ENCODE data around the gene BDKRB1. TPM values are rescaled to one million over a fixed set of nuclear protein-coding genes. Genes with fewer than 3 reads are reported as not detected.

Gene BDKRB1
- polyA plus RNA-seq, 3 donors: not detected

DNA sequence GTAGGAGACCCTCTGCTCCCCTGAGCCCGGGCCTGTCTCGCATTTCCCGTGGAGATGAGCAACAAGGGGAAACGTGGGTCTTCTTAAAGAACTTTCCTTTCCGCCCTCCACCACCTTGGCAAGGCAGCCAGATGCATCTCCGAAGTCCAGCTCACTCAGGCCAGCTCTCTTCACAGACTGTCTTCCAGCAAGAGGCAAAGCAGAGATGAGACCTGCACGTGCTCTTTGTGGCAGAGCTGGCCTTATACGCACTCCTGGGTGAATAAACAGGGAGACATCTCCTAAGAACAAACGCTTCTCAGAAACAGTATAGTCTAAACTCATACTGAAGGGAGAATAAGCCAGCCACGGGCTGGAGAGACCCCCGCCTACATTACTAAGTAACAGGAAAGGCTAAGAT is 1.3 kb upstream of the BDKRB1 start:
- H3K9me3 ChIP-seq (replicated peaks in 1 of 2; ENCODE audit: control insufficient read depth in 1 of 2, insufficient read depth in 1 of 2, low read length in 2 of 2): no peaks in the 10 kb centered on the region
- H3K4me1 ChIP-seq (ENCODE audit: control insufficient read depth in 1 of 2, insufficient read depth in 2 of 2, low read length in 2 of 2): peaks cover 2 to 3% of the 10 kb centered on the region in 2 donors
- H2AFZ ChIP-seq (ENCODE audit: insufficient read depth, low read depth, low read length, poor library complexity, severe bottlenecking): no peak overlapping the region
- no peak overlapping the region for H3K27ac ChIP-seq (ENCODE audit: low read depth in 1 of 2, low read length in 2 of 2)
- no peak overlapping the region for H3K9ac ChIP-seq (ENCODE audit: insufficient read depth, low read length, poor library complexity, severe bottlenecking)
- H3K27me3 ChIP-seq (ENCODE audit: control insufficient read depth in 2 of 2, insufficient read depth in 2 of 2, low read length in 2 of 2): no peaks in the 10 kb centered on the region
- no peaks in the 10 kb centered on the region for H4K20me1 ChIP-seq (ENCODE audit: insufficient read depth, low read length)
- Mint-ChIP-seq H3K27ac (no peak overlapping the region), H3K4me1 (peaks cover 4% of the 10 kb centered on the region), H3K27me3 (ENCODE audit: low read depth in 3 of 3) (peaks cover 3 to 27% (median 13%) of the 10 kb centered on the region in 3 donors), H3K36me3 (no peaks in the 10 kb centered on the region), H3K9me3 (peaks cover 0 to 2% (median 0%) of the 10 kb centered on the region in 7 donors), H3K4me3 (no peak overlapping the region)
- H3K4me2 ChIP-seq (replicated peaks; ENCODE audit: extremely low read depth, low read length, poor library complexity, severe bottlenecking): no peak overlapping the region
- TF ChIP-seq, protein P1, sequence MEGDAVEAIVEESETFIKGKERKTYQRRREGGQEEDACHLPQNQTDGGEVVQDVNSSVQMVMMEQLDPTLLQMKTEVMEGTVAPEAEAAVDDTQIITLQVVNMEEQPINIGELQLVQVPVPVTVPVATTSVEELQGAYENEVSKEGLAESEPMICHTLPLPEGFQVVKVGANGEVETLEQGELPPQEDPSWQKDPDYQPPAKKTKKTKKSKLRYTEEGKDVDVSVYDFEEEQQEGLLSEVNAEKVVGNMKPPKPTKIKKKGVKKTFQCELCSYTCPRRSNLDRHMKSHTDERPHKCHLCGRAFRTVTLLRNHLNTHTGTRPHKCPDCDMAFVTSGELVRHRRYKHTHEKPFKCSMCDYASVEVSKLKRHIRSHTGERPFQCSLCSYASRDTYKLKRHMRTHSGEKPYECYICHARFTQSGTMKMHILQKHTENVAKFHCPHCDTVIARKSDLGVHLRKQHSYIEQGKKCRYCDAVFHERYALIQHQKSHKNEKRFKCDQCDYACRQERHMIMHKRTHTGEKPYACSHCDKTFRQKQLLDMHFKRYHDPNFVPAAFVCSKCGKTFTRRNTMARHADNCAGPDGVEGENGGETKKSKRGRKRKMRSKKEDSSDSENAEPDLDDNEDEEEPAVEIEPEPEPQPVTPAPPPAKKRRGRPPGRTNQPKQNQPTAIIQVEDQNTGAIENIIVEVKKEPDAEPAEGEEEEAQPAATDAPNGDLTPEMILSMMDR (IDR thresholded peaks at IDR 0.05): no peak
- intact Hi-C loops (cut with micrococcal nuclease): no loop called here
- H3K36me3 ChIP-seq (replicated peaks in 1 of 2; ENCODE audit: control insufficient read depth in 1 of 2, insufficient read depth in 2 of 2, low read length in 2 of 2): no peaks in the 10 kb centered on the region
- DNase-seq: no peak
- no peak overlapping the region for H3K4me3 ChIP-seq (replicated peaks in 1 of 3; ENCODE audit: low read depth in 2 of 3, low read length in 3 of 3)
- 78% methylated on average over 6 of the region's 11 CpGs for WGBS (ENCODE audit: insufficient coverage)
- no peaks in the 10 kb centered on the region for H3K79me2 ChIP-seq (ENCODE audit: insufficient read depth, low read length)

DNA sequence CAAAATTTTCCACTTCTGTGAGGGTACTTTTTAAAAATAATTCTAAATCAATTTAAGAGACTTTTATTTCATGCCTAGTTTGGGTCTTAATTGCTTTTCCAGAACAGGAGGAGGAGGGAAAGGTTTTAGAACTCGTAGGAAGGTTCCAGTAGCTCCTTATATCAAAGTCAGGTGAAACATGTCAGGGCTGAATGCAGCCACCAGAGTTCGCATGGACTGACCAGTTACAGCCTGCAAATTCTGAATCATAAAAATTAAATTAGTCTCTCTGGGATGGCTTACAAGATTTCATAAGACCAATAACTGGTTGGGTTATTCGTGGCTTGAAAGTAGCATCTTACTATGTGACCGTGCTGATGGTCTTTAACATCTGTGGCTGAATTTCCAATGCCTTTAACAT is 397 bp downstream of the BDKRB1 start:
- H3K27ac Mint-ChIP-seq: no peak overlapping the region
- no peak overlapping the region for H3K4me3 Mint-ChIP-seq
- Histone ChIP-seq H3K9me3 (replicated peaks in 1 of 2; ENCODE audit: control insufficient read depth in 1 of 2, insufficient read depth in 1 of 2, low read length in 2 of 2) (no peaks in the 10 kb centered on the region), H3K36me3 (replicated peaks in 1 of 2; ENCODE audit: control insufficient read depth in 1 of 2, insufficient read depth in 2 of 2, low read length in 2 of 2) (no peaks in the 10 kb centered on the region), H4K20me1 (ENCODE audit: insufficient read depth, low read length) (no peaks in the 10 kb centered on the region), H2AFZ (ENCODE audit: insufficient read depth, low read depth, low read length, poor library complexity, severe bottlenecking) (no peak overlapping the region), H3K27ac (ENCODE audit: low read depth in 1 of 2, low read length in 2 of 2) (no peak overlapping the region), H3K27me3 (ENCODE audit: control insufficient read depth in 2 of 2, insufficient read depth in 2 of 2, low read length in 2 of 2) (no peaks in the 10 kb centered on the region), H3K4me1 (ENCODE audit: control insufficient read depth in 1 of 2, insufficient read depth in 2 of 2, low read length in 2 of 2) (no peaks in the 10 kb centered on the region), H3K4me3 (replicated peaks in 1 of 3; ENCODE audit: low read depth in 2 of 3, low read length in 3 of 3) (no peak overlapping the region), H3K9ac (ENCODE audit: insufficient read depth, low read length, poor library complexity, severe bottlenecking) (no peak overlapping the region), H3K4me2 (replicated peaks; ENCODE audit: extremely low read depth, low read length, poor library complexity, severe bottlenecking) (no peak overlapping the region), H3K79me2 (ENCODE audit: insufficient read depth, low read length) (no peaks in the 10 kb centered on the region)
- no peaks in the 10 kb centered on the region for H3K4me1 Mint-ChIP-seq
- TF ChIP-seq, protein P1 (IDR thresholded peaks at IDR 0.05): no peak
- H3K27me3 Mint-ChIP-seq (ENCODE audit: low read depth in 3 of 3): peaks cover 3 to 33% (median 12%) of the 10 kb centered on the region in 3 donors
- no peak for DNase-seq
- H3K36me3 Mint-ChIP-seq: no peaks in the 10 kb centered on the region
- intact Hi-C loops (cut with micrococcal nuclease): no loop called here
- H3K9me3 Mint-ChIP-seq: peaks cover 0 to 8% (median 0%) of the 10 kb centered on the region in 7 donors
- no CpG with 5 or more reads among the region's 4 CpGs for WGBS (ENCODE audit: insufficient coverage)
